ENCODE results near the gene LAGE3.

The LAGE3 gene

GRCh38 chrX:154448484-154448883 is 30.6 kb downstream of the LAGE3 start:
- DNase-seq (ENCODE audit: low read depth), result no peak
- no peak for TF ChIP-seq CTCF (IDR thresholded peaks at IDR 0.05; ENCODE audit: low read depth, low read length)
- H3K4me3 ChIP-seq (ENCODE audit: low read depth, low read length), result no peak overlapping the region

- H3K4me3 ChIP-seq (ENCODE audit: low read depth, low read length), result no peak overlapping the region
- DNase-seq (ENCODE audit: low read depth), result no peak
- TF ChIP-seq MAX (IDR thresholded peaks at IDR 0.05; ENCODE audit: low read depth, low read length), result no peak
- no peak for TF ChIP-seq MYC (IDR thresholded peaks at IDR 0.05; ENCODE audit: low read depth, low read length)
- no peak for TF ChIP-seq POLR2A (IDR thresholded peaks at IDR 0.05; ENCODE audit: extremely low read depth, insufficient read length)
- TF ChIP-seq CTCF (IDR thresholded peaks at IDR 0.05; ENCODE audit: low read depth, low read length), result no peak
These were observed 32.7 kb downstream of the LAGE3 start for GRCh38 chrX:154446430-154446829.

GRCh38 chrX:154445776-154446175 is 33.3 kb downstream of the LAGE3 start:
- no peak for DNase-seq (ENCODE audit: low read depth)
- TF ChIP-seq CTCF (IDR thresholded peaks at IDR 0.05; ENCODE audit: low read depth, low read length) (no peak), MAX (IDR thresholded peaks at IDR 0.05; ENCODE audit: low read depth, low read length) (no peak), POLR2A (IDR thresholded peaks at IDR 0.05; ENCODE audit: extremely low read depth, insufficient read length) (no peak), MYC (IDR thresholded peaks at IDR 0.05; ENCODE audit: low read depth, low read length) (no peak)
- H3K4me3 ChIP-seq (ENCODE audit: low read depth, low read length), result no peak overlapping the region

GRCh38 chrX:154444755-154445246 is 34.3 kb downstream of the LAGE3 start:
- DNase-seq (ENCODE audit: low read depth), result no peak
- TF ChIP-seq CTCF (IDR thresholded peaks at IDR 0.05; ENCODE audit: low read depth, low read length) (no peak), MAX (IDR thresholded peaks at IDR 0.05; ENCODE audit: low read depth, low read length) (no peak), POLR2A (IDR thresholded peaks at IDR 0.05; ENCODE audit: extremely low read depth, insufficient read length) (no peak), MYC (IDR thresholded peaks at IDR 0.05; ENCODE audit: low read depth, low read length) (no peak)
- H3K4me3 ChIP-seq (ENCODE audit: low read depth, low read length), result no peak overlapping the region

GRCh38 chrX:154443992-154444754 is 34.9 kb downstream of the LAGE3 start, which contains the start of gene FAM50A:
Gene FAM50A (plus strand): TSS chrX:154444141. CDS start chrX:154444236, 95 bp downstream.
- DNase-seq (ENCODE audit: low read depth), result peak; percentile 55
- H3K4me3 ChIP-seq (ENCODE audit: low read depth, low read length), result peak within 1 kb of the TSS; percentile 34
- no peak for TF ChIP-seq POLR2A (IDR thresholded peaks at IDR 0.05; ENCODE audit: extremely low read depth, insufficient read length)

- DNase-seq (ENCODE audit: low read depth), result no peak
- no peak overlapping the region for H3K4me3 ChIP-seq (ENCODE audit: low read depth, low read length)
- TF ChIP-seq CTCF (IDR thresholded peaks at IDR 0.05; ENCODE audit: low read depth, low read length) (no peak), MAX (IDR thresholded peaks at IDR 0.05; ENCODE audit: low read depth, low read length) (no peak), MYC (IDR thresholded peaks at IDR 0.05; ENCODE audit: low read depth, low read length) (no peak)
These were observed 35.6 kb downstream of the LAGE3 start for GRCh38 chrX:154443479-154443910.

All from NB4 (cell line).